ENCODE data around the gene FTO. TPM values are rescaled to one million over a fixed set of nuclear protein-coding genes. Genes with fewer than 3 reads are reported as not detected.

FTO gene
- total and polyA plus RNA-seq, 2 of the 13 experiments (the other 11 are each of a cell fraction or from before 2014, with no cell fraction given) = 41.6 to 55.8 TPM

GRCh38 chr16:53773150-53773846, 69.3 kb downstream of the FTO start (continued):
- TF ChIP-seq NCOA2 (CRISPR knock-in tag; IDR thresholded peaks at IDR 0.05) (no peak), ADNP (CRISPR knock-in tag; IDR thresholded peaks at IDR 0.05) (no peak), RBM39 (IDR thresholded peaks at IDR 0.05; ENCODE audit: low read depth, low read length, poor library complexity, severe bottlenecking) (no peak), ESRRA (CRISPR knock-in tag; IDR thresholded peaks at IDR 0.05; ENCODE audit: low read depth) (0 out of 2 replicates have a peak, but pooled peaks have one; percentile 35), STAT6 (CRISPR knock-in tag; IDR thresholded peaks at IDR 0.05; ENCODE audit: borderline replicate concordance) (peak; percentile 79; the same call in 1 of the 2 replicates), HIVEP1 (CRISPR knock-in tag; IDR thresholded peaks at IDR 0.05) (no peak), GATAD2A (CRISPR knock-in tag; IDR thresholded peaks at IDR 0.05) (peak; percentile 41), ZNF362 (CRISPR knock-in tag; IDR thresholded peaks at IDR 0.05; ENCODE audit: borderline replicate concordance) (peak; percentile 58; the same call in 1 of the 2 replicates), MED1 (CRISPR knock-in tag; IDR thresholded peaks at IDR 0.05) (peak; percentile 46; the same call in 1 of the 2 replicates), ZFP90 (CRISPR knock-in tag; IDR thresholded peaks at IDR 0.05; ENCODE audit: borderline replicate concordance) (no peak), CSRNP1 (CRISPR knock-in tag; IDR thresholded peaks at IDR 0.05) (no peak), CEBPG (CRISPR knock-in tag; IDR thresholded peaks at IDR 0.05) (peak; percentile 64), PAXIP1 (CRISPR knock-in tag; conservative IDR thresholded peaks at IDR 0.05) (peak; percentile 32; the same call in 1 of the 2 replicates)
- TF ChIP-seq, protein P1, sequence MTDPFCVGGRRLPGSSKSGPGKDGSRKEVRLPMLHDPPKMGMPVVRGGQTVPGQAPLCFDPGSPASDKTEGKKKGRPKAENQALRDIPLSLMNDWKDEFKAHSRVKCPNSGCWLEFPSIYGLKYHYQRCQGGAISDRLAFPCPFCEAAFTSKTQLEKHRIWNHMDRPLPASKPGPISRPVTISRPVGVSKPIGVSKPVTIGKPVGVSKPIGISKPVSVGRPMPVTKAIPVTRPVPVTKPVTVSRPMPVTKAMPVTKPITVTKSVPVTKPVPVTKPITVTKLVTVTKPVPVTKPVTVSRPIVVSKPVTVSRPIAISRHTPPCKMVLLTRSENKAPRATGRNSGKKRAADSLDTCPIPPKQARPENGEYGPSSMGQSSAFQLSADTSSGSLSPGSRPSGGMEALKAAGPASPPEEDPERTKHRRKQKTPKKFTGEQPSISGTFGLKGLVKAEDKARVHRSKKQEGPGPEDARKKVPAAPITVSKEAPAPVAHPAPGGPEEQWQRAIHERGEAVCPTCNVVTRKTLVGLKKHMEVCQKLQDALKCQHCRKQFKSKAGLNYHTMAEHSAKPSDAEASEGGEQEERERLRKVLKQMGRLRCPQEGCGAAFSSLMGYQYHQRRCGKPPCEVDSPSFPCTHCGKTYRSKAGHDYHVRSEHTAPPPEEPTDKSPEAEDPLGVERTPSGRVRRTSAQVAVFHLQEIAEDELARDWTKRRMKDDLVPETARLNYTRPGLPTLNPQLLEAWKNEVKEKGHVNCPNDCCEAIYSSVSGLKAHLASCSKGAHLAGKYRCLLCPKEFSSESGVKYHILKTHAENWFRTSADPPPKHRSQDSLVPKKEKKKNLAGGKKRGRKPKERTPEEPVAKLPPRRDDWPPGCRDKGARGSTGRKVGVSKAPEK (CRISPR knock-in tag; IDR thresholded peaks at IDR 0.05; ENCODE audit: borderline replicate concordance) = no peak
- TF ChIP-seq, protein P2, sequence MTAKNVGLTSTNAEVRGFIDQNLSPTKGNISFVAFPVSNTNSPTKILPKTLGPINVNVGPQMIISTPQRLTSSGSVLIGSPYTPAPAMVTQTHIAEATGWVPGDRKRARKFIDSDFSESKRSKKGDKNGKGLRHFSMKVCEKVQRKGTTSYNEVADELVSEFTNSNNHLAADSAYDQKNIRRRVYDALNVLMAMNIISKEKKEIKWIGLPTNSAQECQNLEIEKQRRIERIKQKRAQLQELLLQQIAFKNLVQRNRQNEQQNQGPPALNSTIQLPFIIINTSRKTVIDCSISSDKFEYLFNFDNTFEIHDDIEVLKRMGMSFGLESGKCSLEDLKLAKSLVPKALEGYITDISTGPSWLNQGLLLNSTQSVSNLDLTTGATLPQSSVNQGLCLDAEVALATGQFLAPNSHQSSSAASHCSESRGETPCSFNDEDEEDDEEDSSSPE (CRISPR knock-in tag; IDR thresholded peaks at IDR 0.05) = no peak
